GM15510 (cell line): ENCODE measurements around the gene TPRG1L.
A peak's percentile ranks its signal among the peaks of the same experiment; 100 is the strongest.

ENCODE experiments used
- POLR2A ChIP-seq: IDR thresholded peaks from 3 replicates; pipeline ENCODE4 v1.6.1; 2011; ENCODE audit warnings: borderline replicate concordance; ENCODE audit not compliant: insufficient read length; ENCODE audit errors: extremely low read depth

The TPRG1L gene

GRCh38 chr1:3624200-3625136 is at the start of gene TPRG1L:
TPRG1L (plus strand) TSS chr1:3625015; CDS start chr1:3625073, 58 bp downstream.
- TF ChIP-seq POLR2A = peak; percentile 46

DNA sequence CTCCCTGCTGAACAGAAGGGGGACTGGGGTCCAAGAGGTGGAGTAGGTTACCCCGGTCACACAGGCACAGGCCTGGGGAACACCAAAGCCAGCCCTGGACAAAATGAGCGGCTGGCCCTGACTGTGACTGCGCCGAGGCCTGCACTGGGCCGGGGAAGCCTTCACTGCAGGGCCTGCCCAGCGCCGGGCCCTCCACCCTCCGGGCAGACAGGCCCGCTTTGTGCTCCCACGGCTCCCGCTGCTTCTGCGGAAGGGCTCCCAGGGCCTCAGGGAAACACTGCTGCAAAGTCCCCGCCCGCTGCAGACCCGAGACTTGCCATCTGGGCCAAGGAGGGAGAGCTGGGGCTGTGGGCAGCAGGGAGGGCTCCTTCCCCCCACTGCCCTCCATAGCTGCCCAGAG is 48.8 kb upstream of the TPRG1L start:
- TF ChIP-seq POLR2A = no peak

GRCh38 chr1:3577300-3577699 is 47.5 kb upstream of the TPRG1L start:
- TF ChIP-seq POLR2A = no peak

- no peak for TF ChIP-seq POLR2A
Measured at GRCh38 chr1:3577711-3578432, 46.9 kb upstream of the TPRG1L start.

- no peak for TF ChIP-seq POLR2A
Measured at GRCh38 chr1:3578433-3578805, 46.4 kb upstream of the TPRG1L start.

GRCh38 chr1:3578906-3579305 is 45.9 kb upstream of the TPRG1L start:
- no peak for TF ChIP-seq POLR2A

GRCh38 chr1:3579626-3580025 is 45.2 kb upstream of the TPRG1L start:
- TF ChIP-seq POLR2A = no peak

- no peak for TF ChIP-seq POLR2A
Measured at GRCh38 chr1:3580231-3580630, 44.6 kb upstream of the TPRG1L start.

- TF ChIP-seq POLR2A = no peak
Measured at GRCh38 chr1:3581296-3582036, 43.3 kb upstream of the TPRG1L start.

DNA sequence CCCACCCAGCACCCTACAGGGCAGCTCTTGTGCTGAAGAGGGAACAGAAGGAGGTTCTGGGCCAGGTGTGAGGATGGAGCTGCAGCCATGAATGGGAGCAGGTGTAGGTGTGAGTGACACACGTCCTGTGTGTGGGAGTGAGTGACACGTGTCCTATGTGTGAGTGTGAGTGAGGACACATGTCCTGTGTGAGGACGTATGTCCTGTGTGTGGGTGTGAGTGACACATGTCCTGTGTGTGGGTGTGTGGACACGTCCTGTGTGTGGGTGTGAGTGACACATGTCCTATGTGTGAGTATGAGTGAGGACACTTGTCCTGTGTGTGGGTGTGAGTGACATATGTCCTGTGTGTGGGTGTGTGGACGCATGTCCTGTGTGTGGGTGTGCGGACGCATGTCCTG is 39.9 kb upstream of the TPRG1L start:
- no peak for TF ChIP-seq POLR2A

DNA sequence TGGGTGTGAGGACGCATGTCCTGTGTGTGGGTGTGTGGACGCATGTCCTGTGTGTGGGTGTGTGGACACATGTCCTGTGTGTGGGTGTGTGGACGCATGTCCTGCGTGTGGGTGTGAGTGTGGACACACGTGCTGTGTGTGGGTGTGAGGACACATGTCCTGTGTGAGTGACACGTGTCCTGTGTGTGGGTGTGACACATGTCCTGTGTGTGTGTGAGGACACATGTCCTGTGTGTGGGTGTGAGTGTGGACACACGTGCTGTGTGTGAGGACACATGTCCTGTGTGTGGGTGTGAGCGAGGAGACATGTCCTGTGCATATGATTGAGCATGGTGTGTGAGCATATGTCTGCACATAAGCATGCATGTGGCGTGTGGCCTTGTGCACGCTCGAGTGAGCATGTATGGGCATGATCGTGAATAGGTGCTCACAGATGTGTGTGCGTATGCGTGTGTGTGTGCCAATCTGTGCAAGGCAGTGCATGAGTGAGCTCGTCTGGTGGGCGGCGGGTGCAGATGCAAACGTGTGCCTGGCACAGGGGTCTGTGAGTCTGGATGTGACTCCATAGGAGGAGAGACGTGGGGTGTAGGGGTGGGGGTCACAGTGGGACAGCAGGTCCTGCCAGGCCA is 38.8 kb upstream of the TPRG1L start:
- TF ChIP-seq POLR2A = no peak

- no peak for TF ChIP-seq POLR2A
Measured at GRCh38 chr1:3586986-3587759, 37.6 kb upstream of the TPRG1L start.

GRCh38 chr1:3588395-3588794 is 36.4 kb upstream of the TPRG1L start:
- TF ChIP-seq POLR2A = no peak
